Vagina (tissue), 2 donors: Measurements from ENCODE around the gene GALM.

ENCODE experiments used
- CTCF ChIP-seq, 3 experiments: fragments of 450-650 bp in 2 of 3; fragments of 200-600 bp in 1 of 3; sonication (generic) in 1 of 3; IDR thresholded peaks; one replicate each; pipeline ENCODE4 v1.5.1; 2017 to 2019; ENCODE audit warnings: antibody characterized with exemption in 3 of 3, mild to moderate bottlenecking in 2 of 3, moderate library complexity in 2 of 3
- POLR2A ChIP-seq, 2 donors: fragments of 450-650 bp; IDR thresholded peaks; one replicate each; pipeline ENCODE4 v1.6.1; 2017; ENCODE audit warnings: antibody characterized with exemption in 2 of 2, mild to moderate bottlenecking in 2 of 2, moderate library complexity in 2 of 2

- TF ChIP-seq CTCF (IDR thresholded peaks at IDR 0.05) = no peak
- no peak for TF ChIP-seq POLR2A (IDR thresholded peaks at IDR 0.05)
These were observed 22.8 kb upstream of the GALM start for GRCh38 chr2:38643021-38643671.
